A673 (cell line): ENCODE data around the gene SEZ6L. TPM values are rescaled to one million over a fixed set of nuclear protein-coding genes. Genes with fewer than 3 reads are reported as not detected.

Source experiments
- BruUV-seq: library from RNA; stranded (reverse); fragments of 400-500 nt; replicated peaks from 2 replicates; lab custom pipeline; 2021; lab: Mats Ljungman, UMichigan
- CTCF ChIA-PET: fragments of 300-600 bp; sonication (Branson Sonifier 250); formaldehyde crosslinking; loops from one replicate; lab custom pipeline; 2022; ENCODE audit warnings: antibody characterized with exemption; lab: Charles Lee
- POLR2A ChIA-PET: fragments of 300-600 bp; sonication (Branson Sonifier 250); formaldehyde crosslinking; loops from one replicate; lab custom pipeline; 2022; ENCODE audit warnings: antibody characterized with exemption; ENCODE audit not compliant: low non-redundant PET; lab: Charles Lee
- DNase-seq: peaks from one replicate; pipeline ENCODE4 v3.0.0-alpha.2; 2015; ENCODE audit warnings: low spot score
- H3K27ac ChIP-seq: fragments of 200-600 bp; sonication (generic); 2 replicates; pipeline ENCODE4 v1.5.1; 2016; ENCODE audit warnings: mixed run types, low read depth, mild to moderate bottlenecking, mixed read lengths, antibody characterized with exemption, low read length; ENCODE audit not compliant: poor library complexity, severe bottlenecking
- H3K27me3 ChIP-seq: fragments of 200-600 bp; sonication (generic); replicated peaks from 2 replicates; pipeline ENCODE4 v1.6.1; 2017; ENCODE audit warnings: mixed run types, low read depth, mild to moderate bottlenecking, mixed read lengths, antibody characterized with exemption, low read length; ENCODE audit not compliant: insufficient read depth, poor library complexity
- H3K36me3 ChIP-seq: fragments of 200-600 bp; sonication (generic); 2 replicates; pipeline ENCODE4 v1.6.1; 2016; ENCODE audit warnings: mixed run types, mild to moderate bottlenecking, mixed read lengths, antibody characterized with exemption, low read length; ENCODE audit not compliant: insufficient read depth, poor library complexity, severe bottlenecking
- H3K4me1 ChIP-seq: fragments of 200-600 bp; sonication (generic); 2 replicates; pipeline ENCODE4 v1.6.1; 2017; ENCODE audit warnings: mixed run types, mild to moderate bottlenecking, mixed read lengths, antibody characterized with exemption, low read length; ENCODE audit not compliant: insufficient read depth, poor library complexity, severe bottlenecking
- H3K4me3 ChIP-seq: fragments of 200-600 bp; sonication (generic); 2 replicates; pipeline ENCODE4 v1.5.1; 2016; ENCODE audit warnings: low read depth, mixed run types, mild to moderate bottlenecking, mixed read lengths, low read length; ENCODE audit not compliant: poor library complexity, severe bottlenecking
- H3K9me3 ChIP-seq: fragments of 200-600 bp; sonication (generic); 2 replicates; pipeline ENCODE4 v1.6.1; 2016; ENCODE audit warnings: mixed run types, low read depth, mild to moderate bottlenecking, mixed read lengths, antibody characterized with exemption, low read length; ENCODE audit not compliant: poor library complexity, severe bottlenecking
- CTCF ChIP-seq: fragments of 300-800, 200-600 bp; sonication (generic); conservative IDR thresholded peaks from 2 replicates; pipeline ENCODE4 v1.5.1; 2017; ENCODE audit warnings: low read depth, mild to moderate bottlenecking, antibody characterized with exemption, low read length, moderate library complexity, mixed read lengths
- EZH2 ChIP-seq: fragments of 200-600 bp; sonication (generic); IDR thresholded peaks from 2 replicates; pipeline ENCODE4 v1.6.1; 2017; ENCODE audit warnings: borderline replicate concordance, low read depth, mild to moderate bottlenecking, mixed read lengths, antibody characterized with exemption, low read length; ENCODE audit not compliant: poor library complexity, severe bottlenecking
- intact Hi-C: fragments of 100-400 bp; cut with micrococcal nuclease; formaldehyde crosslinking; loops from one replicate; pipeline ENCODE4 v1.10.0; 2022; ENCODE audit not compliant: unreplicated experiment
- total RNA-seq: library from RNA; stranded (reverse); gene quantifications from 2 replicates; pipeline ENCODE4 v1.2.3, GENCODE V29; 2021

Gene SEZ6L
- total RNA-seq, 1 experiment from 2014 or later, result 6.3 TPM

GRCh38 chr22:26134654-26135330 lies 34.5 kb upstream of the SEZ6L start:
- Histone ChIP-seq H3K9me3 (no peaks in the 10 kb centered on the region), H3K36me3 (no peaks in the 10 kb centered on the region), H3K27ac (no peak overlapping the region), H3K4me1 (no peaks in the 10 kb centered on the region), H3K27me3 (peaks cover 24% of the 10 kb centered on the region), H3K4me3 (no peak overlapping the region)
- POLR2A ChIA-PET, result no interaction called here
- intact Hi-C loops, result no loop called here
- no TSS peak for BruUV-seq
- CTCF ChIA-PET, result no interaction called here
- TF ChIP-seq EZH2 (no peak), CTCF (peak; percentile 53)
- peak; percentile 21 for DNase-seq

GRCh38 chr22:26135806-26136205 lies 33.5 kb upstream of the SEZ6L start:
- Histone ChIP-seq H3K4me1 (no peaks in the 10 kb centered on the region), H3K9me3 (no peaks in the 10 kb centered on the region), H3K36me3 (no peaks in the 10 kb centered on the region), H3K27me3 (peaks cover 34% of the 10 kb centered on the region), H3K27ac (no peak overlapping the region), H3K4me3 (no peak overlapping the region)
- no TSS peak for BruUV-seq
- CTCF ChIA-PET, result no interaction called here
- DNase-seq, result no peak
- no peak for TF ChIP-seq EZH2
- no peak for TF ChIP-seq CTCF
- POLR2A ChIA-PET, result no interaction called here
- intact Hi-C loops, result no loop called here

- intact Hi-C loops, result no loop called here
- peak; percentile 3 for DNase-seq
- TF ChIP-seq EZH2 (no peak), CTCF (no peak)
These were observed 30.0 kb upstream of the SEZ6L start for GRCh38 chr22:26139310-26139709.

More at GRCh38 chr22:26139310-26139709, 30.0 kb upstream of the SEZ6L start:
- no TSS peak for BruUV-seq
- H3K4me1 ChIP-seq, result no peaks in the 10 kb centered on the region
- H3K4me3 ChIP-seq, result no peak overlapping the region
- no peak overlapping the region for H3K27ac ChIP-seq
- no peaks in the 10 kb centered on the region for H3K36me3 ChIP-seq
- no peaks in the 10 kb centered on the region for H3K9me3 ChIP-seq
- CTCF ChIA-PET, result interaction anchor here (0.7 kb wide), 1 partner anchor 218 kb away, joined by 3 read pairs; no protein-coding TSS in a partner anchor
- peaks cover 18% of the 10 kb centered on the region for H3K27me3 ChIP-seq
- POLR2A ChIA-PET, result no interaction called here
